Activated CD4-positive, alpha-beta T cell treated with anti-CD3 and anti-CD28 coated beads, Interleukin-2, Interleukin-6, amounts not matched to agents 100 ng/mL and 50 ng/mL, durations not matched to agents 16 hours and 8 hours (primary cell): ENCODE results near the gene SYNGR3.

Experiments
- DNase-seq: peaks from one replicate; pipeline ENCODE4 v3.0.0-alpha.2; 2020

Gene SYNGR3

GRCh38 chr16:1997494-1998359 is 8.0 kb downstream of the SYNGR3 start:
- no peak for DNase-seq

GRCh38 chr16:1998360-1998835 is 8.6 kb downstream of the SYNGR3 start:
- no peak for DNase-seq

GRCh38 chr16:1998852-1999801 is 9.4 kb downstream of the SYNGR3 start:
- DNase-seq: no peak

DNA sequence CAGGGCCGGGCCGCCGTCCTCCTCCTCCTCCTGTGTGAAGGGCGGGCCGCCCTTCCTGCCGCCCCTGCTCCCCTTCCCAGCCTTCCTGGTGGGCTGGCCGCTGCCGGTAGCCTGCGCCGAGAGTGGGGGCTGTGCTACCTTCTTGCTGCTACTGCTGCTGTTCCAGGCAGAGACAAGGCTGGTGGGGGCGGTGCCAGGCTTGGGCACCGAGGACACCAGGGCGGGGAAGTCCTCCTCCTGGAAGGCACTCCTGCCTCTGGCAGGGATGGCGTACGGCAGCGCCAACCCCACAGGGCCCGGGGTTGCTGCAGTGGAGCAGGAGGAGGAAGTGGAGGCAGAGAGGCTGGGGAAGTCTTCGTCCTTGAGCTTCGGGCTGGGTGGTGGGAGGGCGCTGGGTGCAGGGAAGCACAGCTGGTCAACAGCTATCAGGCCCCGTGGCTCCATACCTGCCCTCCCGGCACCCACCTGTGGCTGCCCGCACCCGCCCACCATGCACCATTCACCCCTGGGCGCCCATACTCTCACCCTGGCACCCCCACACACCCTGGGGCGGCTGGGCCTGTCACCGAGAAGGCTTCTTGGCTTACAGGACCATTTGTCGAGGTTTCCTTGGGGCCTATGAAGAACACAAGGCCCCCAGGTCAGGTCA is 10.2 kb downstream of the SYNGR3 start:
- DNase-seq: no peak

DNA sequence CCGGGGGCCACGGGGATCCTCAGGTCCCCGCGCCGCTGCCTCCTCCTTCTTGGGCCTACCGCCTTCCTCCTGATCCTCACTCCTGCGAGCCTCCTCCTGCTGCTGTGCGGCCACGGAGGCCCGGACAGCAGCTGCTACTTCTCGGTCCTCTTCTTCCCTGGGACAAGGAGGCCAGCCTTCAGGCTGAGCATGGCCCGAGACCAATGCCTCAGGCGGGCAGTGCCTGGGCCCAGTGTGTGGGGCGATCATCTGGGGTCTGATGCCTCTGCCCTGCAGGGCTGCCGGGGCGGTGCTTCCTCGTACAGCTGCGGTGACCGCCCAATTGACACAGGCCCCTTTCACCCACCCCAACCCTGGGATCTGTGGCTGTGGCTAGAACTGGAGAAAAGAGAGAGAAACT is 11.3 kb downstream of the SYNGR3 start:
- DNase-seq: no peak

DNA sequence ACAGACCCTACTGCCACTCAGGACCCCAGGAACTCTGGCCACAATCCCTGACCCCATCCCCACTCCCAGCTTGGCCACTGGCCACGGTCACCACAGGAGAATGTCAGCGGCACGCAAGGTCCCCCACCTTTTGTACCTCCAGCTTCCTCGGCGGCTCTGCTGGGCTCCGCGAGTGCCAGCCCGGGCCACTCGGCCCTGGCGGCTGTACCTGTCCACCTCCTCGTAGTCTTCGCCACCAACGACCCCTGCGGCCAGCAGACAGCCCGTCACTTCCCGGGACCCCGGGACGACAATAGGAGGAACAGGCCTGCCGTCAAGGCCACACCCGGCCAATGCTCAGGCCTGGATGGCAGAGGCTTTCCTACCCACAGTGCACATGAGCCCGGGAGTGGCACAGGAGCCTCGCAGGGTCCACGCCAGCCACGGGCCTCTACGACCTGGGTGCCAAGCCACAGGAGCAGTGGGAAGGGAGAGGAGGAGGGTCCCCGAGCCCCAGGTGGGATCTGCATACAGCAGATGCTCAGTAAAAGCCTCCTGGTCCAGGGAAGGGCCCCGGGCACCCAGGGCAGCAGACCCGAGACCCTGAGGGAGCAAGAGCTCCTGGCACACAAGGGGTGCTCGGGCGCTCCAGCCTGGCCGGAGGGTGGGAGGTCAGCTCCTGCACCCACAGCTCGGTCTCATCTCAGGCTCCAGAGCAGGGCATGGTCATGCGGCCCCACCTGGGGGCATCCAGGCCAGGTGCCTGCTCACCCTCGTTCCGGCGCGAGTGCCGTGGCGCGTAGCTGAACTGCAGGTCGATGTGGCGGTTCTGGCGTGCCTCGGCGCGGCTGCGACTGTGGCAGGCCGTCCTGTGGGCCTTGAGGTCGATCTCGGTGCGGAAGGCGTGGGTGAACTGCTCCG is 11.9 kb downstream of the SYNGR3 start:
- no peak for DNase-seq

GRCh38 chr16:2002406-2003230 is 12.8 kb downstream of the SYNGR3 start:
- DNase-seq: no peak

- no peak for DNase-seq
These were observed 13.6 kb downstream of the SYNGR3 start for GRCh38 chr16:2003231-2003826.

GRCh38 chr16:2003827-2004641 is 14.3 kb downstream of the SYNGR3 start:
- DNase-seq: peak; percentile 94

DNA sequence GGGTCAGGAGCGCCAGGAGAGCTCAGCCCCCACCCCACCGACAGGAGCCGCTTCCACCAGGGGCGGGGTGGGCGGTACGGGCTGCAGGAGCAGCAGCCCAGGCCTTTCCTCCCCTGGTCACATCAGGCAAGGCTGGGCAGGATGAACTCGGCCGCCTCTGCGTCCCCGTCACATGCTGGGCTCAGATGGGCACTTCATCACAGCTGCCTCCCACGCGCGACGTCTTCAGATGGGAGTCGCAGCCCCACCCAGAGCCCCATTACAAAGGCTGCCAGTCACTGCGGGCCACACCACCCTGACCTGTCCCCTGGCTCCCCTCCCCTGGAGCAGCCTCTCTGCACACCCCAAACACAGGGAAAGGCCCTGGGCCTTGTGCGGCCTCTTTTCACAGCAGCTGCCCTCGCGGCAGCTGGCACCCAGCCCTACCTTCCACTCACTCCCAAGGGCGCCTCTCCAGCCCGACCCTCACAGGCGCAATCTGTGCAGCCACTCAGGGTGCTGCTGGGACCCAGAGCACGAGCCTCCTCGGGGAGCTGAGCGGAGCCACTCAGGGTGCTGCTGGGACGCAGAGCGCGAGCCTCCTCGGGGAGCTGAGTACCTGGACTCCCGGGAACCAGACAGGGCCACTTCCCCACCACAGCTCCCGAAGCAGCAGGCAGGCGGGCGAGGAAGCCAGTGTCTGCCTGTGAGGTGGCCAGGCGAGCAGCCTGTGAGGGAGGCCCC is 15.2 kb downstream of the SYNGR3 start:
- no peak for DNase-seq

GRCh38 chr16:2005646-2006045 is 15.9 kb downstream of the SYNGR3 start:
- no peak for DNase-seq

DNA sequence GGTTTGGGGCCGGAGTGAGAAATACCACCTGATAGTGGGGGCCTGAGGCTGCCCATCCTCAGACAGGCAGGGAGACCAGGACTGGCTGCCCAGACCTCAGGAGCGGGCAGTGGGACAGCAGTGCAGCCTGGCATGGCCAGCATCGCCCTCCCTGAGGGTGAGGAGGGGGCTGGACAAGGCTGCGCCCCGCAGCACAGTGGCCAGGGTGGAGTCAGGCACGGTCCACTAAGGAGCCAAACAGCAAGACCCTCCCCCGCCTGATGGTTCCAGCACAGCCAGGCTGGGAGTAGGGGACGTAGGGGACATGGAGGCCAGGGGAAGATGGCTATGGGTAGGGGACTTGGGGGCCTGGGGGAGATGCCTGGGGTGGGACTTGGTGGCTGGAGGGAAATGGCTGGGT is 16.5 kb downstream of the SYNGR3 start:
- DNase-seq: no peak

DNA sequence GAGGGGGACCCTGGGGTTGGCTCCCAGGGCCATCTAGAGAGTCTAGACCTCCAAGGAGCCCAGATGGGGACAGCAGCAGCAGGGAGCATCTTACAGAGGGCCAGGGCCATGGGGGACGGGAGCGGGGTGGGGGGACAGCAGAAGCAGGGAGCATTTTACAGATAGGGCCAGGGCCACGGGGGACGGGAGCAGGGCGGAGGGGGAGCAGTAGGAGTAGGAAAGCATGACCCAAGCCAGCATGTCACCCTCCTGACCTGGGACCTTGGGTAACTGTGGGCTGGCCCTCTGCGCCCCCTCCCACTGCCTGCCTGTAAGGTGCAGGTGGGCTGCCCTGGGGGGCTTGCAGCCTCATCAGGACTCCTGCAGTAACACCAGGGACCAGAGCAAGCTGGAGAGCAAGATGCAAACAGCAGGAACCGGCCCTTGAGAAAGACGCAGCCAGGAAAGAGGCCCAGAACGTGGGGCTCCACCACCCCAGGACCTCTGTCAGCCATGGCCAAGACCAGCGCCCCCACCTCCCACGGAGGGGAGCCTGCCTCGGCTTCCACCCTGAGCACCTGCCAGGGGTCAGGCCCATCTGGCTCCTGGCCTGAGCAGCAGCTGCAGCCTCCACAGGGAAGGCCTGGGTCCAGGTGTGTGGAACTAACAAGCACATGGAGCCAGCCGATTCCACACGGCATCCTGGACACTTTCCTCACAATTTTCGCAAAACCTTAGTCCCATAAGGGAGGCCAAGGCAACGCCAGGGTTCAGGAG is 17.5 kb downstream of the SYNGR3 start:
- DNase-seq: no peak

DNA sequence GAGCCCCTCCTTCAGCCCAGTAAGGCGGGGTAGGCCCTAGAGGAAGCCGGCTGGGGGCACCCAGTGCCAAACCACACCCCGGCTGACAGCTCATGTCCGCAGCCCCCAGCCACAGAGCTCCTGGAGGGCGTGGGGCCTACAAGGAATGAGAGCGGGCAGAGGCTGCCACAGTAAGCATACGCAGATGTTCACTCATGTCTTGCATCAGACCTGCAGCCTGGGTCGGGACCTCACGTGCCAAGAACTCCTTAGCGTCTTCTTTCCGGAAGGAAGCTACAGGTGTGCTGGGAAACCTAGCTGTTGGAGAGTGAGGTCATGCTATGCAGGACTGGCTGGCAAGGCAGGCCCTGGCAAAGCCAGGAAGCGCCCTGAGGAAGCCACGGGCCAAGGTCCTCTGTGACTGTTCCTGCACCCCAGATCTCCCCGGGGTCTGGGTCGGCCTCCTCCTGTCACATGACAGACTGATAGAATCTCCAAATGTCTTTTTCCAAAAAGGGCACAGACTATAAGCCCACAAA is 18.3 kb downstream of the SYNGR3 start:
- DNase-seq: peak; percentile 60

- DNase-seq: peak; percentile 52
These were observed 18.9 kb downstream of the SYNGR3 start for GRCh38 chr16:2008631-2009163.

DNA sequence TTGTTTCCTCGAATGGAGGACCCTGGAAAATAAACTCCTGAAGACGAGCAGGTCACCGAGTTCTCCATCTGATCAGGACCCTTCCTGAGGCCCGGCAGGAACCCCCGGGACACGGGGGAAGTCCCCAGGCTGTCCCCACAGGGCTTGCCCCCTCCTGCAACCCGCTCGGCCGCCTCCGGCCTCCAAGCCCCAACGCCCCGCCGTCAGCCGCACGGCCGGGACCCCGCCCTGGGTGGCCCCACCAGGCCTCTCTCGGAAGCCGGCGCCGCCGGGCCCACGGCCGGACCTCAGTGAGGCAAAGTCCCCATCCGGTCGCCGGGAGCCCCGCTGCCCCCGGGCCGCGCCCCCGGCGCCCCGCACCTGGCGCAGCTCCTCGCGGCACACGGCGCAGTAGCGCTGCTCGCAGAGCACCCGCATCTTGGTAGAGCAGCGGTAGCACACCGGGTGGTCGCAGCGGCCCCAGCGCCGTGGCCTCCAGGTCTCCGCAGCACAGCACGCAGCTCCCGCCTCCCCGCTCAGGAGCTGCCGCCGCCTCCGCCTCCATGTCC is 19.5 kb downstream of the SYNGR3 start:
- DNase-seq: peak; percentile 36

DNA sequence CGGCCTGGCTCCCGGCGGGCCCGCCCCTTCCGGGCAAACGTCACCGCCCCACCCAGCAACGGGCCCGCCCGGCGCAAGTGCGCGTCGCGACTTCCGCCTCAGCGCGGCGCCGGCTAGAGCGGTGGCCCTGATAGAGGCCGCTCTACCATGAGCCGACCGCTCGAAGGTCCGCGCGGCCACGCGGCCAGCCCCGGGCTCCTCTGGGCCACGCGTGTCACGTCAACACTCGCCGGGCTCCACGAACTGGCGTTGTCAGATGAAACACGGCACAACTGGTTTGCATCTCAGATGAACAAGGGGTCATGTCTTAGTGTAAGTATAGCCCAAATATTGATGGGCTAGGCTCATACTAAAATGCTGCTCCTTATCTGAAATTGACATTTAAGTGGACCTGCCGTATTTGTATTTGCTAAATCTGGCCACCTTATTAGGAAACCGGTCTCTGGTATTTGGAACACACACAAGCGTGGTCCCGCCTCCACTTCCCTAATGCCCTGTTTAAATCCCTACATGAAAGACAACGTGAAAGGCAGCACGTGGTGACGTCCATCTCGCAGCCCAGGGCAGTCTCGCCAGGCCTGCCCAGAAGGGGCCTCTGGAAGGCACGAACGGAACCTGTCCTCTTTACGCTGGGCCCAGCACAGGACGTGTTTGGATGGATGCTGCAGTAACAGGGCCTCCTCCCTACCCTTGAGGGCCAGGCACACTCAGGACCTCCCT is 20.2 kb downstream of the SYNGR3 start, which contains the start of gene ZNF598:
ZNF598 (minus strand) TSS at position 31 of the 720 bp plus-strand sequence.
- DNase-seq: peak; percentile 88
